Glomerular endothelial cell (primary cell): ENCODE results near the gene CCND1. TPM values are rescaled to one million over a fixed set of nuclear protein-coding genes. Genes with fewer than 3 reads are reported as not detected.
"Not testable (repeated sequence)": the region's sequence is repeated elsewhere in the genome, so short reads cannot be mapped to it uniquely, and the experiment has no call there.

Experiments used
- DNase-seq: peaks from one replicate; pipeline ENCODE4 v3.0.0-alpha.2; 2011; ENCODE audit warnings: low read depth, low spot score; ENCODE audit errors: extremely low read depth
- total RNA-seq: library from RNA; depleted of rRNA; stranded (reverse); fragments of >200 nt; gene quantifications from 2 replicates; pipeline ENCODE4 v1.2.3, GENCODE V29; 2015

The CCND1 gene
- total RNA-seq, 1 donor from 2014 or later, result 580 TPM

DNA sequence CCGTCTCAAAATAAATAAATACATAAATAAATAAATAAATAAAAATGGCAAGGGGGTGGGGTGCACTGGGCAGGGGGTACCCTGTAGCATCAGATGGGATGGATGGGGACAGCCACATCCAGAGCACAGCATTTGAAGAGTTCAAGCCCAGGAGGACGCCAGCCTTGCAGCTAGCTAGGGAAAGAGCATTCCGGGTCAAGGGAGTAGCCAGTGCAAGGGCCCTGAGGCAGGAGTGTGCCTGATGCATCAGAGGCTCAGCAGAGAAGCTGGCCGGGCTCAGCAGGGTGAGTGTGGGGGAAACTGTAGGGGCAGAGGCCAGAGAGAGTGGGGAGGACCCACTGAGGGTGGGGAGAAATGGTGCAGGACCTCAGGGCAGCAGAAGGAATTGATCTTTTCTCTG, 23.7 kb upstream of the CCND1 start:
- DNase-seq, result no peak

- DNase-seq, result no peak
Measured at GRCh38 chr11:69617682-69618081, 23.3 kb upstream of the CCND1 start.

DNA sequence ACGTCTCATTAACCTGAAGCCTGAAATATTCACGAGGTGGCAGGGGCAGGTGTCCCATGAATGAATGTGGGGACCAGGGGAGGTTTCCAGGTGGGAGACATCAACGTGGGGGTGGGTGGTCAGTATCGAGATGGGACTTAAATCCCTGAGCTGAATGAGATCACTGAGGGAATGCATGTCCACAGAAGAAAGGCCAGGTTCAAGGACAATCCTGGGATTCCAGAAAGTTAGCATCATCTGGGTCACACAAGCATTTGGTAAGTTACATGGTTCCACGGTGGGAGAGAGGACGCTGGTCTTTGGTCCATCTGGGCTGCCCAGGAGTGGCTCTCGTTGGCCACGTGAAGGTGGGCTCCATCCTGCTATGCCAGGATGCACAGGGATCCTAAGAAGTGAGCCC, 22.7 kb upstream of the CCND1 start:
- DNase-seq, result no peak

DNA sequence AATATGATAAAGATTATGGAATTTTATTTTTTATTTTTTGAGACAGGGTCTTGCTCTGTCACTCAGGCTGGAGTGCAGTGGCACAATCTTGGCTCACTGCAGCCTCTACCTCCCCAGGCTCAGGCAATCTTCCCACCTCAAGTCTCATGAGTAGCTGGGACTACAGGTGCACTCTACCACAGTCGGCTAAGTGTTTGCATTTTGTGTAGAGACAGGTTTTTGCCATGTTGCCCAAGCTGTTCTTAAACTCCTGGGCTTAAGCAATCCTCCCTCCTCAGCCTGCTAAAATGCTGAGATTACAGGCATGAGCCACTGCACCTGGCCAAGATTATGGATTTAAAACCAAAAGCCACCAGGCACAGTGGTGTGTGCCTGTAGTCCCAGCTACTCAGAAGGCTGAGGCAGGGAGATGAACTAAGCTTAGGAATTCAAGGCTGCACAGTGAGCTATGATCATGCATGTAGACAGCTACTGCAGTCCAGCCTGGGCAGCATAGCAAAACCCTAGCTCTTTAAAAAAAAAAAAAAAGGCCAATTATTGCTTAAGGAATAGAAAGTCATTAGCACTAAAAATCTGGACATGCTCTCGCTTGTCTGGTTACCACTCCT, 20.2 kb upstream of the CCND1 start:
- no peak for DNase-seq

GRCh38 chr11:69622097-69622681, 18.8 kb upstream of the CCND1 start:
- DNase-seq, result not testable (repeated sequence)

DNA sequence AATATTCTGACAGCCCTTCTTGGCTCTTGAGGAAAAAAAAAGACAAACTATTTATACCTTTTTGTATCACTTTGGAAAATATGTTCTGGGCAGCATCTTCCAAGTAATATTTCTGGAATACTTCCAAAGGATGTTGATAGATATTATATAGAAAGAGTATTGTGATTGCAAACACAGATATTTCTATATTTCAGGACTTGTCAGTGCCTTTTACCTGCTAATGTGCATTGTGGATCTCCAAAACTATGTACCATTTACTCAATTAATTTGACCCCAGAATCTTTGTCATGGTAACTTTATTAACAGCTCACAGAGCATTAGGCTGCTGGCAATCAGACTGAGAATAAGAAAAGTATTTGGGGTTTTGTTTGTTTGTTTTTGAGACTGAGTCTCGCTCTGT, 16.7 kb upstream of the CCND1 start:
- DNase-seq, result no peak

GRCh38 chr11:69625476-69625875, 15.5 kb upstream of the CCND1 start:
- DNase-seq, result no peak

- DNase-seq, result no peak
Measured at GRCh38 chr11:69627551-69627950, 13.4 kb upstream of the CCND1 start.

DNA sequence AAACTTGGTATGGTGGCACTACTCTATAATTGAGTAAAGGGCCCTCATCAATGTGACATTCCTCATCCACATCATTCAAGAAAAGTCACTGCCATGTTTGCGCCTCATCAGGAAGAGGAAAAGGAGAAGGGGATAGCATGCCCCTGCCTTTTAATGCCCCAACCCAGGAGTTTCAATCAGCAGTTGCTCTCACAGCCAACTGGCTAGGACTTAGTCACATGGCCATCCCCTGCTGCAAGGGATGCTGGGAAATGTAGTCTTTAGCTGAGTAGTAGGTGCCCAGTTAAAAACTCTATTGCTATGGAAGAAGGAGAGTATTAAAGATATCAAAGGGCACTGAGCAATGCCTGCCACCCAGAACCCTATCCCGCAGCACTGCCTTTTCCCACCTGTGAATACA, 10.9 kb upstream of the CCND1 start:
- no peak for DNase-seq

DNA sequence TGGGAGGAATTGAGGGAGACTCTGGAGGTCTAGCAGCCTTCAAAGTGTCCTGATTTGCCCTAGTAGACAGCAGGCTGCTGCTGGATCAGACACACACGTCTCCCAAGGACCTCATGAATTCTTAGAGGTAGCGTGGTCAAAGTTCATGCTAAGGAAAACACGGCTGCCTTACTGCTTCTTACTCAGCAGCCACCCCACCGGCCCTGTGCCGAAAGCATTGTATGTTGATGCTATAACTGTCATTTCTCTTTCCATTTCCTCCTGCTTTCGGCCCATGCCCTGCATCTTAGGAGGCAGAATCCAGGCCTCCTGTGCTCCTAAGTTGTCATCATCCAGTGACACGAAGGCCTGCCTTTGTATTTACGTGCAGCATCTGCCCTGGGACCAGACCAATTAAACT, 10.5 kb upstream of the CCND1 start:
- DNase-seq, result no peak

DNA sequence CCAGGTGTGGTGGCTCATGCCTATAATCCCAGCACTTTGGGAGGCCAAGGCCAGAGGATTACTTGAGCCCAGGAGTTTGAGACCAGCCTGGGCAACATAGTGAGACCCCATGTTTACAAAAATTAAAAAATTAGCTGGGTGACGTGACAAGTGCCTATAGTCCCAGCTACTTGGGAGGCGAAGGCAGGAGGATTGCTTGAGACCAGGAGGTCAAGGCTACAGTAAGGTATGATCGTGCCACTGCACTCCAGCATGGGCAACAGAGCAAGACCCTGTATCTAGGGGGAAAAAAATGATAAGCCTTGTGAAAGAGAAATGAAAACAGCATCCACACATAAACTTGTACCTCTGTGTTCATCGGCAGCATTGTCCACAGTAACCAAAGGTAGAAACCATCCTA, 8.1 kb upstream of the CCND1 start:
- DNase-seq, result no peak

DNA sequence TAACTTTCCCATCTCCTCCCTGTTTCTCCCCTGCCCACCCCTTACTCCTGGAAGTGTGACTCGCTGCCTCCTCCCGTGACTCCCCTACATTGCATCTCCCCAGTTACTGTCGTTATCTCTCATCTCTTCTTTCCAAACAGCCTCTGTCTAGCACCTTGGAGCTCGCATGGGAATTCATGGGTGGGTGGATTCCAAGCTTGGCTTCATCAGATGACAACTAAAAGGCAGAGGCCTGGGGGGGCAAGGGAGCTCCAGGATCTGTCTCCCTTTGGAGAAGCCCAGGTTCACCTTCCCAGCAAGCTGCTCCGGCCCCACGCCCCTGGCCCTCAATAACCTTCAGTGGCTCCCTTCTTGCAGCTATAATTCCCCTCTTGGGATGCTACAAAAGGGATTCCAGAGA, 6.9 kb upstream of the CCND1 start:
- DNase-seq, result no peak

DNA sequence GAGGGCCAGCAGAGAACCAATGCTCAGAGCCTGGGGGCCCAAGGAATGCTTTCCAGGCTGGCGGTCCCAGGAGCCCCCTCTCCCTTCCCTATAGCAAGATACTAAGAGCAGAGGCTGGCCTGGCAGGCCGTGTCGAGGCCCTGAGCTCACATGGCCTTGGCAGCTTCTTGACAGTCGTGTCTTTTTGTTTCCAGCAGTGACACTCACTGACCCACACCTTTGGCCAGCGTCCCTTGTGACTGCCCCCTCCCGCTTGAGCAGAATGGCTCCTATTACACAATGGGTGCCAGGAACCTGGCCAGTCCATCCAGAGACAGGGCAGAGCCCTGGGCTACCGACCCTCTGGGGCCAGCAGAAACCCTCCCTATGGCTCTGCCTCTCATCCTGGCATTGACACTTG, 6.4 kb upstream of the CCND1 start:
- DNase-seq, result no peak

- DNase-seq, result no peak
Measured at GRCh38 chr11:69635195-69635594, 5.8 kb upstream of the CCND1 start.

GRCh38 chr11:69635804-69636511, 5.0 kb upstream of the CCND1 start:
- no peak for DNase-seq

DNA sequence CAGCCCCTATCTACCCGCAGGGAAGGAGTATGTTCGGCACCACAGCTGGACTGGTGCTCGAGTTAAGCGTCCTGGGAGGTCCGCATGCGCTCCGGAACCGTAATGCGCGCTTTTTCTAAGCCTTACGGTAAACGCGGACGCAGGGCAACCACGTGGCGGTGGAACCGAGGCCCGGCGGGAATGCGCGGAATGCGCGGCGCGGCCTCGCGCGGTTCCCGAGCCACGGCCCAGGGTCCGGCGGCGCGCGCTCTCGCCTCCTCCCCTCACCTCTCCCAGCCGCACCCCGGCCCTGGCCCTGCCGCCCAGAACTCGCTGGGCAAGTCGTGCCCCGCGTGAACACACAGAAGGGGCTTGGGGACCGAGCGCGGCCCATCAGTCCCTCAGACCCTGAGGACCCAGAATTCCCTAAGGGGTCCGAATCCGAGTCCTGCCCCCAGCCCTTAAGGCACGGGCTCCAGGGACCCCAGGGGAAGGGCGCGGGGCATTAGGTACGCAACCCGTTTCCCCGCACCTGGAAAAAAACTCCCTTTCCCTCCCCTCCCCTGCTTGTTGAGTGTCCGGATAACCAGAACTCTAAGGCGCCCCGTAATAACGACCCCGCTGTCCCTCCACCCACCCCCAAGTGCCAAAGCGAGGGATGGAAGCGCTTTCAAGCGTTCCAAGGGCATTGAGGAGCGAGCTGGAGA, 4.3 kb upstream of the CCND1 start:
- no peak for DNase-seq

GRCh38 chr11:69637198-69637940, 3.6 kb upstream of the CCND1 start:
- no peak for DNase-seq

GRCh38 chr11:69637941-69638871, 2.8 kb upstream of the CCND1 start:
- DNase-seq, result no peak

DNA sequence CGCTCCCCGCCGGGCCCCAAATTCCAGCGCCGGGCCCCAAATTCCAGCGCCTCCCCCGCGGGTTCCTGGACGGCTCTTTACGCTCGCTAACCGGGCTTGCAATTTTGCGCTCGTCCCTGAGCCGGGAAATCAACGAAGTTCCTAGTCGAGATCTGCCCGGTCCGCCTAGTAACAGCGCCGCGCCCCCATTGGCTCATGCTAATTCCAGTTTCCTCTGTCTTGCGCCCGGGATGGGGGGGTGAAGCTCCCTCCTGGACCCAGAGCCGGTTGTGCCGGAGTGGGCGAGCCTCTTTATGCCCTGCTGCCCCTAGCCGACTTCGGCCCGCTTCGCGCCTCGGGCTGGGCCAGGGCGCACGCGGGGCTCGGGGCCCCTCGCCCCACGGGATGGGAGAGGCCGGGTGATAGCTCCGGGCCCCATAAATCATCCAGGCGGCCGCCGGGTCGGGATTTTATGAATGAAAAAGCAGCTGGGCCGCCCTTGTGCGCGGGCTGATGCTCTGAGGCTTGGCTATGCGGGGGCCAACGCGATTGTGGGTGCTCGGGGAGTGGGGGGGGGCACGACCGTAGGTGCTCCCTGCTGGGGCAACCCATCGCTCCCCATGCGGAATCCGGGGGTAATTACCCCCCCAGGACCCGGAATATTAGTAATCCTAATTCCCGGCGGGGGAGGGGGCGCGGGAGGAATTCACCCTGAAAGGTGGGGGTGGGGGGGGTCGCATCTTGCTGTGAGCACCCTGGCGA, 1.8 kb upstream of the CCND1 start:
- peak; percentile 64 for DNase-seq
